Endothelial cell (in vitro differentiated cells): ENCODE results near the gene SLC22A17. TPM values are rescaled to one million over a fixed set of nuclear protein-coding genes. Genes with fewer than 3 reads are reported as not detected.

Experiments
- DNase-seq: peaks from one replicate; pipeline ENCODE4 v3.0.0; 2021; ENCODE audit warnings: low spot score
- H3K27ac Mint-ChIP-seq: one replicate; pipeline ENCODE4 v1.8.0; 2021; ENCODE audit warnings: mixed read lengths, inconsistent platforms; ENCODE audit not compliant: unreplicated experiment
- H3K27me3 Mint-ChIP-seq: one replicate; pipeline ENCODE4 v1.8.0; 2021; ENCODE audit warnings: mild to moderate bottlenecking, moderate library complexity, mixed read lengths, inconsistent platforms; ENCODE audit not compliant: unreplicated experiment
- H3K36me3 Mint-ChIP-seq: one replicate; pipeline ENCODE4 v1.8.0; 2021; ENCODE audit warnings: mild to moderate bottlenecking, low read depth, mixed read lengths, inconsistent platforms; ENCODE audit not compliant: unreplicated experiment
- H3K4me1 Mint-ChIP-seq: one replicate; pipeline ENCODE4 v1.8.0; 2021; ENCODE audit warnings: mild to moderate bottlenecking, mixed read lengths, inconsistent platforms; ENCODE audit not compliant: unreplicated experiment
- H3K4me3 Mint-ChIP-seq: one replicate; pipeline ENCODE4 v1.8.0; 2021; ENCODE audit warnings: mild to moderate bottlenecking, mixed read lengths, inconsistent platforms; ENCODE audit not compliant: unreplicated experiment
- H3K9me3 Mint-ChIP-seq: one replicate; pipeline ENCODE4 v1.8.0; 2021; ENCODE audit warnings: mixed read lengths, inconsistent platforms; ENCODE audit not compliant: unreplicated experiment
- CTCF ChIP-seq: fragments of 200-600 bp; sonication (generic); IDR thresholded peaks from one replicate; pipeline ENCODE4 v1.5.0; 2021; ENCODE audit warnings: antibody characterized with exemption; ENCODE audit not compliant: unreplicated experiment
- total RNA-seq: library from RNA; stranded (reverse); fragmentation: NEBNext Ultra II Directional; extraction: Animal tissue kit (Norgen Biotek cat#: 25700); gene quantifications from one replicate; pipeline ENCODE4 v1.2.1, GENCODE V29; 2021; ENCODE audit not compliant: unreplicated experiment

Gene SLC22A17
- total RNA-seq, 1 donor from 2014 or later: 35.3 TPM

GRCh38 chr14:23362200-23362599 lies 9.5 kb upstream of the SLC22A17 start:
- Mint-ChIP-seq H3K4me3 (no peak overlapping the region), H3K36me3 (peaks cover 8% of the 10 kb centered on the region), H3K9me3 (no peaks in the 10 kb centered on the region), H3K27ac (no peak overlapping the region), H3K4me1 (peaks cover 34% of the 10 kb centered on the region), H3K27me3 (peaks cover 18% of the 10 kb centered on the region)
- no peak for DNase-seq
- TF ChIP-seq CTCF: no peak

DNA sequence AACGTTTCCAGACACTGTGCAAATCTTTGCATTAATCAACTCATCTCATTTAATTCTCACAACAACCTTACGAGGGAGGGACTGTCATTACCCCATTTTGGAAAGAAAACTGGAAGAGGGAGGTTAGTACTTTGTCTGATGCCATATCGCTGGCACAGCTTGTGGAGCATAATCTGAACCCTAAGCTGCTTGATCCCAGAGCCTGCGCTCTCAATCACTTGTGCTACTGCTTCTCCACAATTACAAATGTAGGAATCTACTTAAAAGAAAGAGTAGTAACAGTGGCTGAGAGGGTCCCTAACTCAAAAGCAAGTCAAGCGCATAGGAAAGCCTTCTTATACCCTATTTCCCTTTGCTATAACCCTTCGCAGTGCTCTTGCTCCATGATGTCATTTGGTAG lies 9.1 kb upstream of the SLC22A17 start:
- DNase-seq: no peak
- Mint-ChIP-seq H3K9me3 (no peaks in the 10 kb centered on the region), H3K4me3 (no peak overlapping the region), H3K4me1 (peaks cover 29% of the 10 kb centered on the region), H3K27me3 (peaks cover 14% of the 10 kb centered on the region), H3K27ac (peak overlapping the region; percentile 71), H3K36me3 (peaks cover 5% of the 10 kb centered on the region)
- no peak for TF ChIP-seq CTCF

- no peak for TF ChIP-seq CTCF
- Mint-ChIP-seq H3K27ac (peak overlapping the region; percentile 71), H3K27me3 (peaks cover 14% of the 10 kb centered on the region), H3K4me1 (peaks cover 26% of the 10 kb centered on the region), H3K4me3 (peak overlapping the region; percentile 2), H3K36me3 (peaks cover 8% of the 10 kb centered on the region), H3K9me3 (no peaks in the 10 kb centered on the region)
- DNase-seq: no peak
Observed at GRCh38 chr14:23361320-23361719, 8.6 kb upstream of the SLC22A17 start.

GRCh38 chr14:23360496-23360895 lies 7.8 kb upstream of the SLC22A17 start:
- no peak for DNase-seq
- Mint-ChIP-seq H3K9me3 (no peaks in the 10 kb centered on the region), H3K4me3 (no peak overlapping the region), H3K4me1 (peaks cover 28% of the 10 kb centered on the region), H3K36me3 (peaks cover 11% of the 10 kb centered on the region), H3K27me3 (peaks cover 16% of the 10 kb centered on the region), H3K27ac (no peak overlapping the region)
- TF ChIP-seq CTCF: no peak

DNA sequence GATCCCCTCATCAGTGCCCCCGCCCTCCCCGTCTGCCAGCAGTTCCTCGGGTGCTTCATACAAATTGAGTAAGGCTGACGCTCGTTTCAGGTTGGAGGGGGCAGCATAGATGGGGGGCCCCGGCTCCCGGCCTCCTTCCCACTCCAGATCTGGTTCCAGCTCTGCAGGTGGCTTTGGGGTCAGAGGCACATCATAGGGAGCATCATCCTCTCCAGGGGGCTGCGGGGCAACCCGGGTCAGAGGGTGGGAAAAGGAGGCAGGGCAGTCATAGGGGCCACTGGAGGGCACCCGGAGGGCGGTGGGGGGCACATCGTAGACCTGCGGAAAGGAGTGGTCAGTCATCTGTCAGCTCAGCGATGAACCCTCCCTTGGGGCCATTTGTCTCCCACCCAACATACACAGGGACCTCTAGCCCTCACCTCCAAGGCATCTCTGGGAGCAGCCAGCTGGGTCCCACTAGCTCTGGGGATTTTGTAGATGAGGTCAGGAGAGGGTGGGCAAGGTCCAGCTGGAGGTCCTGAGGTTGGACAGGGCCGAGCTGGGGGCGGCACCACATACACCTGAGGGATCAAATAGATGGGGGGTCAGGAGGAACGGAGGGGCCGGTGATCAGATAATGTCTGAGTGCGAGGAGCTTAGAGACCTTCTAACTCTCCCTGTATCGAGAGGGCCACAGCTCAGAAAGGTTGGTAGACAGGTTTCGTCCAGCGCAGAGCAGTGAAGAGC lies 7.2 kb upstream of the SLC22A17 start:
- Mint-ChIP-seq H3K9me3 (no peaks in the 10 kb centered on the region), H3K27ac (no peak overlapping the region), H3K27me3 (peaks cover 15% of the 10 kb centered on the region), H3K4me1 (peaks cover 27% of the 10 kb centered on the region), H3K36me3 (peaks cover 11% of the 10 kb centered on the region), H3K4me3 (no peak overlapping the region)
- TF ChIP-seq CTCF: no peak
- DNase-seq: no peak
